ENCODE measurements around the gene PCGF5. TPM values are rescaled to one million over a fixed set of nuclear protein-coding genes. Genes with fewer than 3 reads are reported as not detected.

Gene PCGF5
- total RNA-seq, 2 donors from 2014 or later: 35.7 to 41.3 TPM

DNA sequence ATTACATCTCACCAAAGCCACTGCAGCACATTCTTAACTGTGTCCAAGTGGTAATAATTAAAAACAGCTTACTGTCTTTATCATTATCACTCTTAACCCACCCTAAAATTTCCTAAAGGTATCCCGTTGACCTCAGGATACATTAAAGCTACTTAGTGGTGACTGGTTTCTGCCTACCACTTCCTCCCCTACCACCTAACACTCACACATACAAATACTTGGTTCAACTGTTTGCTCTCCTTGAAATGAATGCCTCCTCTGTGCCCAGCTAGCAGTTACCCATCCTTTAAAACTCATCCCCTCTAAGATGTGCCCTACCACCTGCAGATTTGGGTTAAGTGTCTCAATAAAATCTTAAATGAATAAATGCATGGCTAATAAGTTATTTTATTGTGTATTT is 7.1 kb downstream of the PCGF5 start:
- DNase-seq (ENCODE audit: low spot score): no peak
- no peak overlapping the region for H3K27ac ChIP-seq
- H3K9me3 ChIP-seq: no peaks in the 10 kb centered on the region
- H3K36me3 ChIP-seq: no peaks in the 10 kb centered on the region
- no peaks in the 10 kb centered on the region for H3K4me1 ChIP-seq (replicated peaks)
- intact Hi-C loops (cut with DNase I): no loop called here
- WGBS: 61% methylated on average over 1 of the region's 1 CpG
- no peak for TF ChIP-seq POLR2AphosphoS5 (IDR thresholded peaks at IDR 0.05)
- no peak for TF ChIP-seq POLR2A (IDR thresholded peaks at IDR 0.05)
- TF ChIP-seq, protein P1, sequence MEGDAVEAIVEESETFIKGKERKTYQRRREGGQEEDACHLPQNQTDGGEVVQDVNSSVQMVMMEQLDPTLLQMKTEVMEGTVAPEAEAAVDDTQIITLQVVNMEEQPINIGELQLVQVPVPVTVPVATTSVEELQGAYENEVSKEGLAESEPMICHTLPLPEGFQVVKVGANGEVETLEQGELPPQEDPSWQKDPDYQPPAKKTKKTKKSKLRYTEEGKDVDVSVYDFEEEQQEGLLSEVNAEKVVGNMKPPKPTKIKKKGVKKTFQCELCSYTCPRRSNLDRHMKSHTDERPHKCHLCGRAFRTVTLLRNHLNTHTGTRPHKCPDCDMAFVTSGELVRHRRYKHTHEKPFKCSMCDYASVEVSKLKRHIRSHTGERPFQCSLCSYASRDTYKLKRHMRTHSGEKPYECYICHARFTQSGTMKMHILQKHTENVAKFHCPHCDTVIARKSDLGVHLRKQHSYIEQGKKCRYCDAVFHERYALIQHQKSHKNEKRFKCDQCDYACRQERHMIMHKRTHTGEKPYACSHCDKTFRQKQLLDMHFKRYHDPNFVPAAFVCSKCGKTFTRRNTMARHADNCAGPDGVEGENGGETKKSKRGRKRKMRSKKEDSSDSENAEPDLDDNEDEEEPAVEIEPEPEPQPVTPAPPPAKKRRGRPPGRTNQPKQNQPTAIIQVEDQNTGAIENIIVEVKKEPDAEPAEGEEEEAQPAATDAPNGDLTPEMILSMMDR (IDR thresholded peaks at IDR 0.05): no peak
- H3K27me3 ChIP-seq (replicated peaks; ENCODE audit: insufficient read depth): no peaks in the 10 kb centered on the region
- H3K4me3 ChIP-seq: no peak overlapping the region

DNA sequence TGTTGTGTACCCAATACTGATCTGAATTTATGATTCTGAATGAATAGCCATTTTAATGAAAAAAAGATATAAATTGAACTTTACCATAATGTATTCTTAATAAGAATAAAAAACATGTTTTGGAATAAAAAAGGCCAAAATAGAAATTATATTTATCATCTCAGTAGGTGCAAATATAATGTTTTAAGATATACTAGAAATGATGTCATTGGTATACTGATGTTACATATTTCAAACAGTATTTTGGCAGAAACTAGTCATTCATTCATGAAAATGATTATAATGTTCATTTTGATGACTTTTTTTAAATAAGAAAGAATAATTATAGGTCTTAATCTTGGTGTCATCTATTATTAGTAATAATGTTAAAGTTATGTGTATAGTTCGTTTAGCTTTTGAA is 9.2 kb downstream of the PCGF5 start:
- TF ChIP-seq, protein P1 (IDR thresholded peaks at IDR 0.05): no peak
- TF ChIP-seq POLR2AphosphoS5 (IDR thresholded peaks at IDR 0.05) (no peak), POLR2A (IDR thresholded peaks at IDR 0.05) (no peak)
- Histone ChIP-seq H3K4me3 (no peak overlapping the region), H3K36me3 (no peaks in the 10 kb centered on the region), H3K27me3 (replicated peaks; ENCODE audit: insufficient read depth) (no peaks in the 10 kb centered on the region), H3K27ac (no peak overlapping the region), H3K4me1 (replicated peaks) (no peaks in the 10 kb centered on the region), H3K9me3 (no peaks in the 10 kb centered on the region)
- DNase-seq (ENCODE audit: low spot score): no peak
- intact Hi-C loops (cut with DNase I): no loop called here
- 42% methylated on average over 1 of the region's 1 CpG for WGBS

DNA sequence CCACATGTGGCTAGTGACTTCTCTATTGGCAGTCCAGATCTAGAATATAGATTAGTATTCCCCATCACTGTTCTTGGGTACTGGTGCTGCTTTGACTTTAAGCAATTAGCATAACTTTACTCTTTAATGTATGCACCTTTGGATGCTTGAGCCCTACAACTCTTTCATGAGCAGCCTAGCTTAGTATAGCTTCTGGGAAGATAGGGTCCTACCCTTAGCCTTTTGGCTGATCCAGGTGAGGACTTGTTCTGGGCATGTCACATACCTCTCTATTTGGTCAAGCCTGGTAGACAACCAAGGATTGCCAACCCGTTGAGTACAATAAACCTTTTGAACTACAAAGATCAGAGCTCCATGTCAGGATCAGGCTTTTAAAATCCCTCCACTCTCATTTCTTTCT is 17.7 kb downstream of the PCGF5 start:
- Histone ChIP-seq H3K4me1 (replicated peaks) (no peaks in the 10 kb centered on the region), H3K27me3 (replicated peaks; ENCODE audit: insufficient read depth) (no peaks in the 10 kb centered on the region), H3K4me3 (no peak overlapping the region), H3K9me3 (no peaks in the 10 kb centered on the region), H3K27ac (no peak overlapping the region), H3K36me3 (no peaks in the 10 kb centered on the region)
- DNase-seq (ENCODE audit: low spot score): no peak
- intact Hi-C loops (cut with DNase I): no loop called here
- 41% methylated on average over 1 of the region's 1 CpG for WGBS
- TF ChIP-seq POLR2A (IDR thresholded peaks at IDR 0.05) (no peak), POLR2AphosphoS5 (IDR thresholded peaks at IDR 0.05) (no peak)
- TF ChIP-seq, protein P1 (IDR thresholded peaks at IDR 0.05): no peak

DNA sequence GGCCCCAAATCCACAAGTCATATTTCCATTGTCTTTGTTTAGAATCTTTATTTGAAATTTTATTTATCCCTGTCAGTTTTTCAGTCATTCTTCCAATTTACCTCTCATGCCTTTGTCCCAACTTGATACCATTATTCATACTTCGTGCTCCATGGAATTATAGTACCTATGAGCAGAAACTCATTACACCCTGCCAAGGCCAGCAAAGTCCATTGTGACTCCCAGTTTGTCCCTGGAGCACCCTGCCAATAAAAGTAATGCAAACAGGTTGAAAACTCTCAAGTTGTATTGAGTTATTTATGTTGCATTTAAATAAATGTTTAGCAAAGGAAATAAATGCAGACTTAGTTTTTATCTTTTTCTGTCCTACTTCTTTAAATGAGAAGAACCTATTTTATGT is 19.3 kb downstream of the PCGF5 start:
- no peaks in the 10 kb centered on the region for H3K4me1 ChIP-seq (replicated peaks)
- no peaks in the 10 kb centered on the region for H3K27me3 ChIP-seq (replicated peaks; ENCODE audit: insufficient read depth)
- H3K9me3 ChIP-seq: no peaks in the 10 kb centered on the region
- TF ChIP-seq POLR2AphosphoS5 (IDR thresholded peaks at IDR 0.05) (no peak), POLR2A (IDR thresholded peaks at IDR 0.05) (no peak)
- TF ChIP-seq, protein P1 (IDR thresholded peaks at IDR 0.05): no peak
- intact Hi-C loops (cut with DNase I): no loop called here
- 58% methylated on average over 1 of the region's 1 CpG for WGBS
- H3K27ac ChIP-seq: no peak overlapping the region
- H3K36me3 ChIP-seq: no peaks in the 10 kb centered on the region
- no peak for DNase-seq (ENCODE audit: low spot score)
- no peak overlapping the region for H3K4me3 ChIP-seq

DNA sequence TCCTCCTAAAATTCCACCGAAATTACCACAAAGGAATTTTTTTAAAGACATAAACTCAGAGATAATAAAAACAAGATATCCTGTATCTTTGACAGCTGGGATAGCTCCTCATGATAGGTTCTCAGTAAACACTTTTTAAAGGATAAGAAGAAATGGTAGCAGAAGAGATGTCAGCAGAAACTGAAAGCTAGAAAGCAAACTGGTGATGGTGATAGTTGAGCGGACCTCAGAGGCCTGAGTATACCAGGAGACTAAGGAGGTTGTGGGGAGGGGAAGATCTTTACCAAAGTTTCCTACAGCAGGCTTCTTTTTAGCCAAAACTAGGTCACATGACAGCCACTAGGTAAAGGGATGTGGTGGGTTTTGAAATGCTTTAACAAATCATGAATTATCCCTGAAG is 22.5 kb downstream of the PCGF5 start:
- Histone ChIP-seq H3K27me3 (replicated peaks; ENCODE audit: insufficient read depth) (no peaks in the 10 kb centered on the region), H3K9me3 (no peaks in the 10 kb centered on the region), H3K27ac (no peak overlapping the region), H3K36me3 (no peaks in the 10 kb centered on the region), H3K4me1 (replicated peaks) (no peaks in the 10 kb centered on the region), H3K4me3 (no peak overlapping the region)
- WGBS: 61% methylated on average over 2 of the region's 2 CpGs
- DNase-seq (ENCODE audit: low spot score): no peak
- TF ChIP-seq POLR2AphosphoS5 (IDR thresholded peaks at IDR 0.05): no peak
- TF ChIP-seq POLR2A (IDR thresholded peaks at IDR 0.05): no peak
- TF ChIP-seq, protein P1 (IDR thresholded peaks at IDR 0.05): no peak
- intact Hi-C loops (cut with DNase I): no loop called here
